ENCODE results near the gene SLC44A5.
A peak's percentile ranks its signal among the peaks of the same experiment; 100 is the strongest.
"Not testable (repeated sequence)": the region's sequence is repeated elsewhere in the genome, so short reads cannot be mapped to it uniquely, and the experiment has no call there.

The SLC44A5 gene

DNA sequence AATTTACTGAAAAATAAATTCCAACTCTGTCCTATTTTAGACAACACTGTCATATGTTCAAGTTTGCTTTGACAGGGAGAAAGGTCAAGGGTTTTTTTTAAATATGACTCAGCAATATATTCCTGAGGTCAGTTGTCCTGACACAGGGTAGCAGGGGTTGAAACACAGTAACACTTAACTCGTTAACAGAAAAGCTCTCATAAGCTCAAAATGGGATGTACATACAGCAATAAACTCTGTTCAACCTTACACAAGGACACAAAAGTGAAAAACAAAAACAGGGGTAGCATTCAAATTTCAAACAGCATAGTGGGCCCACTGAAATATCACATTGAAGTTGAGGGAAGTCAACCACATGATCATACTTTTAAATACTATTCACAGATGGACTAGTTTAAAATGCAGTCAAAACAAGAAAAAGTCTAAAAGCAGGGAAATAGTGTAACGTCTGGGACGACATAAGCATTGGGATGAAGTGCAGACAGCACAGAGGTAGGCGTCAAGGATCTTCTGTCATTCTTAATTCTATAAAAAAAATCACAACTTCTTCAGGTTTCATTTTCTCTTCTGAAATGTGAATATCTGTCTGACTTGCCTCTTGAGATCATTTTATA, 89.9 kb downstream of the SLC44A5 start:
- no peak for DNase-seq

- DNase-seq: no peak
Observed at GRCh38 chr1:75519651-75520427, 91.1 kb downstream of the SLC44A5 start.

DNA sequence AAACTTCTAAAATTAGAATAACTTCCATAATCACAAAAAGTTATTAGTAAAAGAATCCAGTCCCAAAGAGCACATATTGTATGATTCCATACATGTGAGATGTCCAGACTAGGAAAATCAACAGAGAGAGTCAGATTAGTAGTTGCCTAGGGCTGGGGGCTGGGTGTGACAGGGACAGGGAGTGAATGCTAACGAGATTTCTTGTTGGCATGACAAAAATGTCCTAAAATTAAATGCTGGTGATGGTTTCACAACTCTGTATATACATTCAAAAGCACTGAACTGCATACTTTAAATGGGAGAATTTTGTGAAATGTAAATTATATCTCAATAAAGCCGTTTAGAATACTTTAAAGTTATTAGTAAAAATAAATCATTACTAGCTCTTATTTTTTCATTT, 92.2 kb downstream of the SLC44A5 start:
- no peak for DNase-seq

GRCh38 chr1:75514270-75514669, 96.6 kb downstream of the SLC44A5 start:
- DNase-seq: peak; percentile 44

DNA sequence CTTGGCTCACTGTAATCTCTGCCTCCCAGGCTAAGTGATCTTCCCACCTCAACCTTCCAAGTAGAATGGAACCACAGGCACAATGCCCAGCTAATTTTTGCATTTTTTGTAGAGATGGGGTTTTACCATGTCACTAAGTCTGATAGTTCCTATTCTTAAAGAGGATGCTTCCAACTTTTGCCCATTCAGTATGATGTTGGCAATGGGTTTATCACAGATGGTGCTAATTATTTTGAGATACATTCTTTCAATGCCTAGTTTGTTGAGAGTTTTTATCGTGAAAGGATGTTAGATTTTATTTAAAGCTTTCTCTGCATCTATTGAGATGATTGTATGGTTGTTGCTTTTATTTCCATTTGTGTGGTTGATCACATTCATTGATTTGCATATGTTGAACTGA, 103.9 kb downstream of the SLC44A5 start:
- peak; percentile 74 for DNase-seq

DNA sequence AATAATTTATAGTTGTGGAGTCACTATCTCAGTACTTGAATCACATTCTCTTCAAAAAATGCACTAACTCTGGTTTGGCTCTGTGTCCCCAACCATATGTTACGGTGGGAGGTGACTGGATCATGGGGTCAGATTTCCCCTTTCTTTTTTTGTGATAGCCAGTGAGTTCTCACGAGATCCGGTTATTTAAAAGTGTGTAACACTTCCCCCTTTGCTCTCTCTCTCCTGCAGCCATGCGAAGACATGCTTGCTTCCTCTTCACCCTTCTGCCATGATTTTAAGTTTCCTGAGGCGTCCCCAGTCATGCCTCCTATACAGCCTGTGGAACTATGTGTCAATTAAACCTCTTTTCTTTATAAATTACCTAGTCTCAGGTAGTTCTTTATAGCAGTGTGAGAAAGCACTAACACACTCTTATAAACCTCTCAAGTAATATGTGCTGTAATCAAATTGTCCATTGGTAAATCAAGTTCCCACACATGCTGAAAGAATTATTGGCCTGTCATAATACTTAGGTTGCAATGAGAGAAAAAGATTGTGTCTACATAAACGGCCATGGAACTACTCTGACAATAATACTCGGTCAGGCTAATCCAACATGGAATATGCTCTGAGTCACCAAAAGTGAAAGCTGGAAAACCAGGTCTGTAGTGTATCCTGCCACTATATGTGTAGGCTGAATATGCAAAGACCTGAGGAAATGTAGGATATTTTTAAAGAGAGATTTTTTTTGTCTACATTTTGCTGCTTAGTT, 107.5 kb downstream of the SLC44A5 start:
- DNase-seq: no peak

DNA sequence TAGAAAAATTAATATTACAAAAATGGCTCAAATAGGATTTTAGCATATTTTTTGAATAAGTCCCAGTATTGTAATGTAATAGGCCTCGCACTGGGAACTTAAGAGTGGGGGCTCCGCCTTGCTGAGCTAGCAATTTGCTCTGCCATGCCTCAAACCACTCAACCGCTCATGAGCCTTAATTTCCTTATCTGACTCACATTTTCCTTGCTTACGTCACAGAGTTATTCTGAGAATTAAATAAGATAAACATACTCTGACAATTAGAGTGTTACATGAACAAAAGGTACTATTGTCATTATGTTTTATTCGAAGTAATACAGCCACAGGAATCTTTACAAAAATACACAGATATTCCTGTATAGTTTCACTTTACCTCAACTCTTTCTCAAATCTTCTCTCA, 108.1 kb downstream of the SLC44A5 start:
- no peak for DNase-seq

- DNase-seq: no peak
Observed at GRCh38 chr1:75501577-75502295, 109.2 kb downstream of the SLC44A5 start.

DNA sequence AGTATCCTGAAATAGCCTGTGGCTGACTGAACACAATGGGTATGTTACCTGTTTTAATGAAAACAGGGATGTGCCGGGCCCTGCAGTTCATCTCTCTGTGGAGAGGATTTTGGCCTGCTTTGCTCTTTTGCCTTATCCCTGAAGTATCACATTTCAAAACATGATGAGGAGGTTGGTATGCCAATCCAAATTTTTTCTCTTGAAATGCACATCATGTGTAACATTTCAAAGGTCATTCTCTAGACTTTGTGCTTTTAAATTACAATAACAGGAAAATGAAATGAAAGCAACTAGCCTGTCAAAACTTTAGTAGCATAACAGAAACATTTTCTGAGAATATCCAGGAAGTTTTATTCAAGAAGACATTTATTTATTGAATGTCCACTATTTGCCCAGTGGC, 118.9 kb downstream of the SLC44A5 start:
- no peak for DNase-seq

DNA sequence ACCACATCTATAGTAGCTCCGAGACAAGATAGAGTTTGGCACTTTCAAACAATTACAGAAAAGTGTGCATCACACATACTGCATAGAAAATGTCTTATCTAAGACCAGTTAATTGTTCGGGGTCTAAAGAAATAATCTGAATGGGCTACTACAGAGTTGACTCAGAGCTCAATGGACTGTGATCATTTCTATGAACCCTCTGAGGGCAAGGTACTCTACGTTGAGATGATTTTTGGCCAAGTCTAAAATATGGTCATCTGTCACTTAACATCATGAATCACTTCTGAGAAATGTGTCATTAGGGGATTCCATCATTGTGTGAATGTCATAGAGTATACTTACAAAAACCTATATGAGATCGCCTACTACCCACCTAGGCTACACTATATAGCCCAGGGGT, 123.5 kb downstream of the SLC44A5 start:
- no peak for DNase-seq

DNA sequence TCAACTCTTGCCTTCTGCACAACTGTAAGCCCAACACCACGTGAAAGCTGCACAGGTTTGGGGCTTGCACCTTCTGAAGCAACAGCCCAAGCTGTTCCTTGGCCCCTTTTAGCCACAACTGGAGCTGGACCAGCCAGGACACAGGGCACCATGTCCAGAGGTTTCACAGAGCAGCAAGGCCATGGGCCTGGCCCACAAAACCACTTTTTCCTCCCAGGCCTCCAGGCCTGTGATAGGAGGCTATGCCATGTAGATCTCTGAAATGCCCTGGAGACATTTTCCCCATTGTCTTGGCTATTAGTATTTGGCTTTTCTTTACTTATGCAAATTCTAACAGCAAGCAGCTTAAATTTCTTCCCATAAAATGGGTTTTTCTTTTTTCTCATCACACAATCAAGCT, 126.1 kb downstream of the SLC44A5 start:
- no peak for DNase-seq

GRCh38 chr1:75482951-75483350, 128.0 kb downstream of the SLC44A5 start:
- DNase-seq: no peak

GRCh38 chr1:75476486-75476885, 134.4 kb downstream of the SLC44A5 start:
- DNase-seq: not testable (repeated sequence)

GRCh38 chr1:75475696-75476095, 135.2 kb downstream of the SLC44A5 start:
- DNase-seq: no peak

- no peak for DNase-seq
Observed at GRCh38 chr1:75472971-75473603, 137.8 kb downstream of the SLC44A5 start.

- no peak for DNase-seq
Observed at GRCh38 chr1:75472089-75472970, 138.6 kb downstream of the SLC44A5 start.

DNA sequence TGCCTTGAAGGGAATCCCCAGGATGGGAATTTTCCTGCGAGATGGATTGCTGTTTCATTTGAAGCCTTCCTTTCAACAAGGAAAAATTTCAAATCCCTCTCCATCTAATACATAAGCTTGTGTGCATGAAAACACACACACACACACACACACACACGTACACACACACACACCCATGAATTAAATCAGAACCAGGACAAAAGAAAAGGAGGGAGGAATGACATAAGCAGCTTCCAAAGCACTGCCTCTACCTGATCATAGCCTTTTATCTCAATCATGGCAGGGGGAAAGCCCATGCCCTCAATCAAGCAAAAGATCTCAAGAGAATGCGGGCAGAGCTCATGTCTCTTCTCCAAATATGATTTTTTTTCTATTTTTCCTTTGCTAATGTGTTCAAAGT, 139.7 kb downstream of the SLC44A5 start:
- DNase-seq: no peak

GRCh38 chr1:75470448-75470847, 140.5 kb downstream of the SLC44A5 start:
- DNase-seq: no peak

GRCh38 chr1:75469586-75470173, 141.2 kb downstream of the SLC44A5 start:
- no peak for DNase-seq

GRCh38 chr1:75461808-75462325, 149.0 kb downstream of the SLC44A5 start:
- no peak for DNase-seq

DNA sequence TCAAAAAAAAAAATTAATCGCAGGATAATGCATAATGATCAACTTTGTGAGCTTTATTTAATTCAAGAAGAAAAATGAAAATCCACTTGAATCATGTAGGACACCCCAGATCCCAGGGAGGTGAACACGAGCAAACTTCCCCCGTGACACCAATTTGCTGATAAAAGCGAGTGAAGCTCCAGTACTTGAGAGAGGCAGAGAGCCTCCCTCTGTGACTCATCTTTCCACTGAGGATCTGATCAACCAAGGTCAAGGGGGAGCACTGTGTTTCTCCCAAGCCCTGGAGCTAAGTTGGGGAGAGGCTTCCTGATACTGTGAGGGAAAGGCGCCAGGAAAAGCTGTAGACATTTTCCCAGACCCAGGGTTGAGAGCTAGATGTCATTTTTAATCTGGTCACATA, 160.9 kb downstream of the SLC44A5 start:
- DNase-seq: no peak
